Transverse colon (tissue), 4 donors: ENCODE results near the gene TLR9. TPM values are rescaled to one million over a fixed set of nuclear protein-coding genes. Genes with fewer than 3 reads are reported as not detected.
"Not testable (repeated sequence)": the region's sequence is repeated elsewhere in the genome, so short reads cannot be mapped to it uniquely, and the experiment has no call there.

ENCODE experiments used
- DNase-seq: peaks from one replicate; pipeline ENCODE4 v3.0.0-alpha.2; 2019
- H3K27ac ChIP-seq, 4 donors: fragments of 200-600 bp; sonication (generic); 2 replicates each; pipeline ENCODE4 v1.5.1; 2016 to 2018; ENCODE audit warnings: inconsistent platforms in 4 of 4
- H3K27me3 ChIP-seq: fragments of 200-600 bp; sonication (generic); 2 replicates; pipeline ENCODE4 v1.5.1; 2017; ENCODE audit warnings: inconsistent platforms
- H3K36me3 ChIP-seq, 4 donors: fragments of 200-600 bp; sonication (generic); 2 replicates each; pipeline ENCODE4 v1.5.1; 2017 to 2019; ENCODE audit warnings: inconsistent platforms in 4 of 4
- H3K4me1 ChIP-seq, 4 donors: fragments of 200-600 bp; sonication (generic); 2 replicates each; pipeline ENCODE4 v1.5.1; 2017 to 2020; ENCODE audit warnings: inconsistent platforms in 4 of 4
- H3K4me3 ChIP-seq, 4 donors: fragments of 200-600 bp; sonication (generic); 1 replicate in 1 of 4; 2 replicates in 3 of 4; pipeline versions ENCODE4 v1.5.1 to v1.6.1; 2017 to 2019; ENCODE audit warnings: inconsistent platforms in 4 of 4
- H3K9me3 ChIP-seq, 2 donors: fragments of 200-600 bp; sonication (generic); 2 replicates each; pipeline ENCODE4 v1.5.1; 2017 to 2019; ENCODE audit warnings: inconsistent platforms in 2 of 2
- EP300 ChIP-seq: sonication (generic); formaldehyde crosslinking; IDR thresholded peaks from one replicate; pipeline ENCODE4 v1.6.1; 2017; ENCODE audit warnings: antibody characterized with exemption, low read depth
- POLR2A ChIP-seq: fragments of 450-650 bp; IDR thresholded peaks from one replicate; pipeline ENCODE4 v1.6.1; 2016; ENCODE audit warnings: antibody characterized with exemption, mild to moderate bottlenecking, moderate library complexity
- POLR2AphosphoS5 ChIP-seq, 3 donors: sonication (generic); formaldehyde crosslinking; IDR thresholded peaks; one replicate each; pipeline ENCODE4 v1.6.1; 2016; ENCODE audit warnings: antibody characterized with exemption in 3 of 3
- WGBS, 2 donors: methylation state at CpG; one replicate each; pipeline ENCODE4 v1.1.5; 2018; ENCODE audit warnings: low coverage in 1 of 2; 5-methylcytosine and 5-hydroxymethylcytosine counted together
- in situ Hi-C, 4 donors: fragments of 200-750 bp; cut with MboI; loops; one replicate each; pipeline versions ENCODE4 v1.15.0 to v1.15.1; 2017; ENCODE audit warnings: low sequenced_read_pairs in 3 of 4, low pct_ligation_motif_present in 1 of 4, low pct_unique_long_range_greater_than_20kb in 1 of 4
- intact Hi-C: fragments of 100-400 bp; cut with DNase I; formaldehyde crosslinking; loops from one replicate; pipeline ENCODE4 v1.15.1; 2023; ENCODE audit warnings: low total_unique reads
- total RNA-seq, 4 donors: library from RNA; depleted of rRNA; stranded (reverse); fragments of >200 nt; gene quantifications; one replicate each; pipeline ENCODE4 v1.1.0, GENCODE V29; 2016
- TF ChIP-seq, protein P1 (sequence below), 5 experiments: fragments of 200-600 bp in 3 of 5; fragments of 450-650 bp in 2 of 5; sonication (generic) in 3 of 5; IDR thresholded peaks; 1 replicate in 2 of 5; 2 replicates in 3 of 5; pipeline ENCODE4 v1.5.1; 2016 to 2017; ENCODE audit warnings: antibody characterized with exemption in 5 of 5, inconsistent platforms in 3 of 5, mild to moderate bottlenecking in 2 of 5, moderate library complexity in 1 of 5

The TLR9 gene
- total RNA-seq, 4 donors from 2014 or later, result 0.16 TPM; not detected in 3

DNA sequence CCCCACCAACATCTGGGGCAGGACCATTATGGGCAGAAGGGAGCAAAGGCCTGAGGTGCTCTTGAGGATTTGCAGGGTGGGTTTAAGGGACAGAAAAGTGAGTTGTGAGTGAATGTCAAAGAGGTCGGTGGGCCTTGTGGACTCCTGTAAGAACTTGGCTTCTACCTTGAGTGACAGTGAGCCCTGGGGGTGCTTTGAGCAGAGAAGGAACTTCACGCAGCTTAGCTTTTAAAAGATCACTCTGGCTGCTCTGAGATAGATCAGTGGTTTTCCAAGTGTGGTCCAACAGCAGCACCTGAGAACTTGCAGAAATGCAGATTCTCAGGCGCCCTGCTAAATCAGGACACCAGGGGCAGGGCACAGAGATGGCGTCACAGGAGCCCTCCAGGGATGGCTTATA lies 42.8 kb downstream of the TLR9 start:
- no peaks in the 10 kb centered on the region for H3K9me3 ChIP-seq
- no peak overlapping the region for H3K4me3 ChIP-seq
- WGBS, 2 donors, result 91% methylated on average over 4 of the region's 4 CpGs; no CpG with 5 or more reads in 1 of the 2 donors
- H3K4me1 ChIP-seq, result no peaks in the 10 kb centered on the region
- in situ Hi-C loops, result no loop called here
- intact Hi-C loops, result no loop called here
- H3K36me3 ChIP-seq, result no peaks in the 10 kb centered on the region
- H3K27ac ChIP-seq, result no peak overlapping the region
- DNase-seq, result no peak
- TF ChIP-seq POLR2AphosphoS5 (IDR thresholded peaks at IDR 0.05) (no peak), POLR2A (no peak), EP300 (no peak)
- TF ChIP-seq, protein P1, sequence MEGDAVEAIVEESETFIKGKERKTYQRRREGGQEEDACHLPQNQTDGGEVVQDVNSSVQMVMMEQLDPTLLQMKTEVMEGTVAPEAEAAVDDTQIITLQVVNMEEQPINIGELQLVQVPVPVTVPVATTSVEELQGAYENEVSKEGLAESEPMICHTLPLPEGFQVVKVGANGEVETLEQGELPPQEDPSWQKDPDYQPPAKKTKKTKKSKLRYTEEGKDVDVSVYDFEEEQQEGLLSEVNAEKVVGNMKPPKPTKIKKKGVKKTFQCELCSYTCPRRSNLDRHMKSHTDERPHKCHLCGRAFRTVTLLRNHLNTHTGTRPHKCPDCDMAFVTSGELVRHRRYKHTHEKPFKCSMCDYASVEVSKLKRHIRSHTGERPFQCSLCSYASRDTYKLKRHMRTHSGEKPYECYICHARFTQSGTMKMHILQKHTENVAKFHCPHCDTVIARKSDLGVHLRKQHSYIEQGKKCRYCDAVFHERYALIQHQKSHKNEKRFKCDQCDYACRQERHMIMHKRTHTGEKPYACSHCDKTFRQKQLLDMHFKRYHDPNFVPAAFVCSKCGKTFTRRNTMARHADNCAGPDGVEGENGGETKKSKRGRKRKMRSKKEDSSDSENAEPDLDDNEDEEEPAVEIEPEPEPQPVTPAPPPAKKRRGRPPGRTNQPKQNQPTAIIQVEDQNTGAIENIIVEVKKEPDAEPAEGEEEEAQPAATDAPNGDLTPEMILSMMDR (IDR thresholded peaks at IDR 0.05), result no peak
- H3K27me3 ChIP-seq, result no peaks in the 10 kb centered on the region

DNA sequence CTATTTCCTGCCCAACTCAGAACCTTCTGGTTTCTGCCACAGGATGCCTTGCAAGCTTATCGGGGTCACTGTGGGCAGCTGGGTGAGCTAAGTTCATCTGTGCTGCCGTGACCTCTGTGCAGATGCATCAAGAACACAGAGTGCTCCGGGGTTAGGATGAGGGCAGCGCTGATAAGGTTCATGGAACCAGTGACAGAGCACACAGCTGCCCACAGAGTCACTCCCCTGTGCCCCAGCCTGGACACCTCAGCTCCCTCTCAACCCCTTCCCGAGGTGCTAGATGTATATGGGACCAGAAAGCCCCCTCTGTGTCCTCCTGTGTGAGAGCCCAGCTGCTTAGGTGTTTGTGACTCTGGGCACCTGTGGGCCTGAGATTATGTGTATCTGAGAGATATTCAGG lies 43.2 kb downstream of the TLR9 start:
- Histone ChIP-seq H3K4me1 (no peaks in the 10 kb centered on the region), H3K36me3 (no peaks in the 10 kb centered on the region), H3K9me3 (no peaks in the 10 kb centered on the region), H3K4me3 (no peak overlapping the region), H3K27me3 (no peaks in the 10 kb centered on the region), H3K27ac (no peak overlapping the region)
- intact Hi-C loops, result no loop called here
- in situ Hi-C loops, result no loop called here
- WGBS, 2 donors, result 86 to 100% methylated on average over 1 to 4 of the region's 5 CpGs
- DNase-seq, result peak; percentile 27
- TF ChIP-seq, protein P1 (IDR thresholded peaks at IDR 0.05), result no peak
- TF ChIP-seq POLR2A (no peak), EP300 (no peak), POLR2AphosphoS5 (IDR thresholded peaks at IDR 0.05) (no peak)

DNA sequence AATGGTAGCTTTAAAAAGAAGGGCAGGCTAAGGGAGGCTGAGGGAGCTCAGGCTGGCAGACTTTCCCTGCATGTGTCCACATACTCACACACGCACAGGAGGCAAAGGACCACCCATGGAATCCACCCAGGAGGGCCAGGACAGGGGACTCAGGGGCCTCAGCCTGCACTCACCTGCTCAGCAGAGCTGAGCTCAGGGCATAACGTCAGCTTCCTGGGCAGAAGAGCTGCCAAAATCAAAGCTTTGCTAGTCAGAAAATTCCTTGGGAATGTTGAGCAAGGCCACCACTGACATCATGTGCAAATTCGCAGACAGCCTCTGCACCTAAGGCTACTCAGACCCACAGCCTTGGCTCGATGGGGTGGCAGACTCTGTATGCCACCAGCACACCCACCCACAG lies 43.9 kb downstream of the TLR9 start:
- no peak overlapping the region for H3K27ac ChIP-seq
- in situ Hi-C loops, result no loop called here
- WGBS, 2 donors, result 75% methylated on average over 4 of the region's 4 CpGs; no CpG with 5 or more reads in 1 of the 2 donors

DNA sequence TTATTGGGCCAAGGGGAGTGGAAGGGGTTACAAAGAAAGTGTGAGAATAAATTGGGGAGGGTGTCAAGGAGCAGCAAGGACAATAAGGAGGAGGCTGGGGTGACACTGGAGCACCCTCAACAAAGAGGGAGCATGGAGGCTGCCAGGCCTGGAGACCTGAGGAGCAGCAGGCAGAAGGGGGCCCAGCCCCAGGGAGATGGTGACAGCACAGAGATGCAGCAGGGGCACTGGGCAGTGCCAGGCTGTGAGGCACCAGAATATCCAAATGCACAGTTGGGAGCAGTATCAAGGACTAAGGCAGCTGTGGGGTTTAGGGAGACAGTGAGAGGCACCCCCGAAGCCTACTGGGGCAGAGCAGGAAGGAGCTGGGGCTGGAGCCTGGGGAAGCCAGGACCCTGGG lies 46.9 kb downstream of the TLR9 start:
- in situ Hi-C loops, result no loop called here
- Histone ChIP-seq H3K4me3 (no peak overlapping the region), H3K4me1 (no peaks in the 10 kb centered on the region), H3K9me3 (no peaks in the 10 kb centered on the region), H3K36me3 (no peaks in the 10 kb centered on the region), H3K27me3 (no peaks in the 10 kb centered on the region), H3K27ac (no peak overlapping the region)
- WGBS, 2 donors, result 100% methylated on average over 1 of the region's 1 CpG
- TF ChIP-seq POLR2A (no peak), POLR2AphosphoS5 (IDR thresholded peaks at IDR 0.05) (no peak), EP300 (no peak)
- TF ChIP-seq, protein P1 (IDR thresholded peaks at IDR 0.05), result no peak
- DNase-seq, result no peak
- intact Hi-C loops, result no loop called here

More for the DNA sequence above, 43.9 kb downstream of the TLR9 start:
- H3K27me3 ChIP-seq, result no peaks in the 10 kb centered on the region
- H3K4me3 ChIP-seq, result no peak overlapping the region
- no peak for TF ChIP-seq POLR2AphosphoS5 (IDR thresholded peaks at IDR 0.05)
- TF ChIP-seq, protein P1 (IDR thresholded peaks at IDR 0.05), result no peak
- no peak for TF ChIP-seq EP300
- no peak for TF ChIP-seq POLR2A
- no peaks in the 10 kb centered on the region for H3K9me3 ChIP-seq
- no peak for DNase-seq
- H3K4me1 ChIP-seq, result no peaks in the 10 kb centered on the region
- H3K36me3 ChIP-seq, result no peaks in the 10 kb centered on the region
- intact Hi-C loops, result no loop called here

DNA sequence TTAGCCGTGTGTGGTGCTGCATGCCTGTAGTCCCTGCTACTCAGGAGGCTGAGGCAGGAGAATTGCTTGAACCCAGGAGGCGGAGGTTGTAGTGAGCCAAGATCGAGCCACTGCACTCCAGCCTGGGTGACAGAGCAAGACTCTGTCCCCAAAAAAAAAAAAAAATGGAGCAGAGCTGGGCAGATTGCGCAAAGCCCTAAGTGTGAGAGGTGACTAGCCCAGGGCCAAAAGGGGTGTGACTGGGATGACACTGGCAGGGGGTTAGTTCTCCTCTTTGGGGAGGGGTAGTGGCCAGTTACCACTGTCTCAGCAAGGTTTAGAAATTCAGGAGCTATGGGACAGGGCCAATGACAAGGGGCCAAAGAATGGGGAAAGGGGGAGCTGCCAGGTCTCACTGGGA lies 47.3 kb downstream of the TLR9 start:
- intact Hi-C loops, H3K4me3 ChIP-seq, H3K9me3 ChIP-seq, H3K4me1 ChIP-seq, in situ Hi-C loops, DNase-seq, H3K27ac ChIP-seq, H3K36me3 ChIP-seq, H3K27me3 ChIP-seq: not testable (repeated sequence)
- WGBS, 2 donors, result 87 to 100% methylated on average over 2 to 4 of the region's 4 CpGs
